SH-SY5Y (cell line): ENCODE data around the gene ZNF316.

Experiments
- GATA2 ChIP-seq: IDR thresholded peaks from 2 replicates; pipeline ENCODE4 v1.6.1; 2011; ENCODE audit warnings: mild to moderate bottlenecking, low read depth, low read length
- GATA3 ChIP-seq: IDR thresholded peaks from 2 replicates; pipeline ENCODE4 v1.6.1; 2011; ENCODE audit warnings: low read depth, mild to moderate bottlenecking, low read length, moderate library complexity

DNA sequence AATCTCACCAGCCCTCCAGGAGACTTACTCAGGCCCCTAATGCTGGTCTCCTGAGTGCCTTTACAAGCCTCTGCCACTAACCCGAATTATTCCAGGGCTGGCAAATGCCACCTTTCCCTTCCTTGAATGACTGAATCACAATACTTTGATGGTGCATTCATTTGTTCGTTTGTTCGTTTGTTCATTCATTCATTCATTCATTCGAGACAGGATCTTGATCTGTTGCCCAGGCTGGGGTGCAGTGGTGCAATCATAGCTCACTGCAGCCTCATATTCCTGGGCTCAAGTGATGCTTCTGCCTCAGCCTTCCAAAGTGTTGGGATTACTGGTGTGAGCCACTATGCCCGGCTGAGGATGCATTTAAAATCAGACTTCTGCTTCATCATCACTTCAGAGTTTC is 63.7 kb downstream of the ZNF316 start:
- no peak for TF ChIP-seq GATA2
- TF ChIP-seq GATA3, result no peak
